ENCODE results near the gene ARHGAP12.

The ARHGAP12 gene

DNA sequence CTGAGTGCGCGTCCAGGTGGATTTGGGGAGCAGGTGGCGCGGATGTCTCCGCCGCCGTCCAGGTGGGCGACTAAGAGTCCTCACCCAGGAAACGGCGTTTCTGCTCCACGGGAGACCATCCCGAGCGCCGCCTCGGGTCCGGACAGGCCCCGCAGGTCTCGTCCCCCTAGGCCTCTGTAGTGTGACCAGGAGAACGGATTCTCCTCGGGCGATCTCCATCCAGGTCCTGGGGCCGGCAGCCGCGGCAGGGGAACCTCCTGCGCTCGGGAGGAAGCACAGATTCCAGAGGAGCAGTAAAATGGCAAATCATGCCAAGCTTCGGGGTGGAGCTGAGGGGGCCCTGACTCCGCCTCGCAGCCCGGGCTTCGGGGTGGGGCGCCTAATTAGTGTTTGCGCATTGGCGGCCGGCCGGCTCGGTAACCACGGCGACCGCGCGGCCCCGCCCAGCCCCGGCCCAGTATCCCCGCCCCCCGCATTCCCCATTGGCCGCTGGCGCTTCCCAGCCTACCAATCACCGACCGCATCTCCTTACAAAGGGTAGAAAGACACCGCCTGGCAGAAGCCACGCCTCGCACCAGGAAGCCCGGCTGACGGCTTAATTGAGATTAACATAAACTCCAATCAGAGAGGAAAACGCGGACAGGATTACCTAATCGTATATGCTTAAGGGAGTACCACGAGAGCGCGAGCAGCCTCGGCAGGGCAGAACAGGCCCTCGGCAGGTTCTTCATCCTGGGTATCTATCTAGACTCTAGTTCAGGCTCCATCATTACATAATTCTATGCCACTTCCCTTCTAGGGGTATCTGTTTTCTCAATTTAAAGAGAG lies 168.6 kb downstream of the ARHGAP12 start (continued):
- TF ChIP-seq ZSCAN23 (tag by site-specific recombination; IDR thresholded peaks at IDR 0.05) (no peak), MEIS1 (CRISPR knock-in tag; IDR thresholded peaks at IDR 0.05; ENCODE audit: borderline replicate concordance) (no peak), ZNF654 (tag by site-specific recombination; IDR thresholded peaks at IDR 0.05; ENCODE audit: low read depth) (no peak), ZNF514 (tag by site-specific recombination; IDR thresholded peaks at IDR 0.05) (no peak), ZNF555 (tag by site-specific recombination; conservative IDR thresholded peaks at IDR 0.05) (no peak), ZNF302 (tag by site-specific recombination; IDR thresholded peaks at IDR 0.05; ENCODE audit: low read depth) (no peak), ZNF600 (tag by site-specific recombination; IDR thresholded peaks at IDR 0.05) (peak; percentile 95), ZNF175 (tag by site-specific recombination; IDR thresholded peaks at IDR 0.05) (no peak), HOXA7 (CRISPR knock-in tag; IDR thresholded peaks at IDR 0.05; ENCODE audit: borderline replicate concordance) (no peak), ZNF24 (tag by site-specific recombination; IDR thresholded peaks at IDR 0.05) (no peak), GFI1B (tag by site-specific recombination; IDR thresholded peaks at IDR 0.05) (0 out of 2 replicates have a peak, but pooled peaks have one; percentile 30), ZNF621 (tag by site-specific recombination; IDR thresholded peaks at IDR 0.05) (no peak), ZNF776 (tag by site-specific recombination; IDR thresholded peaks at IDR 0.05; ENCODE audit: borderline replicate concordance) (no peak), ZNF366 (tag by site-specific recombination; conservative IDR thresholded peaks at IDR 0.05) (no peak), ZNF501 (tag by site-specific recombination; IDR thresholded peaks at IDR 0.05) (peak; percentile 25; the same call in 1 of the 2 replicates), ZNF626 (tag by site-specific recombination; IDR thresholded peaks at IDR 0.05) (no peak)
- TF ChIP-seq, protein P1, sequence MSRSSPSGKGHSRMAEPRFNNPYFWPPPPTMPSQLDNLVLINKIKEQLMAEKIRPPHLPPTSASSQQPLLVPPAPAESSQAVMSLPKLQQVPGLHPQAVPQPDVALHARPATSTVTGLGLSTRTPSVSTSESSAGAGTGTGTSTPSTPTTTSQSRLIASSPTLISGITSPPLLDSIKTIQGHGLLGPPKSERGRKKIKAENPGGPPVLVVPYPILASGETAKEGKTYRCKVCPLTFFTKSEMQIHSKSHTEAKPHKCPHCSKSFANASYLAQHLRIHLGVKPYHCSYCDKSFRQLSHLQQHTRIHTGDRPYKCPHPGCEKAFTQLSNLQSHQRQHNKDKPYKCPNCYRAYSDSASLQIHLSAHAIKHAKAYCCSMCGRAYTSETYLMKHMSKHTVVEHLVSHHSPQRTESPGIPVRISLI (tag by site-specific recombination; IDR thresholded peaks at IDR 0.05), result no peak
- TF ChIP-seq, protein P2, sequence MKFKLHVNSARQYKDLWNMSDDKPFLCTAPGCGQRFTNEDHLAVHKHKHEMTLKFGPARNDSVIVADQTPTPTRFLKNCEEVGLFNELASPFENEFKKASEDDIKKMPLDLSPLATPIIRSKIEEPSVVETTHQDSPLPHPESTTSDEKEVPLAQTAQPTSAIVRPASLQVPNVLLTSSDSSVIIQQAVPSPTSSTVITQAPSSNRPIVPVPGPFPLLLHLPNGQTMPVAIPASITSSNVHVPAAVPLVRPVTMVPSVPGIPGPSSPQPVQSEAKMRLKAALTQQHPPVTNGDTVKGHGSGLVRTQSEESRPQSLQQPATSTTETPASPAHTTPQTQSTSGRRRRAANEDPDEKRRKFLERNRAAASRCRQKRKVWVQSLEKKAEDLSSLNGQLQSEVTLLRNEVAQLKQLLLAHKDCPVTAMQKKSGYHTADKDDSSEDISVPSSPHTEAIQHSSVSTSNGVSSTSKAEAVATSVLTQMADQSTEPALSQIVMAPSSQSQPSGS (tag by site-specific recombination; IDR thresholded peaks at IDR 0.05; ENCODE audit: low read depth), result peak; percentile 79
- TF ChIP-seq, protein P3, sequence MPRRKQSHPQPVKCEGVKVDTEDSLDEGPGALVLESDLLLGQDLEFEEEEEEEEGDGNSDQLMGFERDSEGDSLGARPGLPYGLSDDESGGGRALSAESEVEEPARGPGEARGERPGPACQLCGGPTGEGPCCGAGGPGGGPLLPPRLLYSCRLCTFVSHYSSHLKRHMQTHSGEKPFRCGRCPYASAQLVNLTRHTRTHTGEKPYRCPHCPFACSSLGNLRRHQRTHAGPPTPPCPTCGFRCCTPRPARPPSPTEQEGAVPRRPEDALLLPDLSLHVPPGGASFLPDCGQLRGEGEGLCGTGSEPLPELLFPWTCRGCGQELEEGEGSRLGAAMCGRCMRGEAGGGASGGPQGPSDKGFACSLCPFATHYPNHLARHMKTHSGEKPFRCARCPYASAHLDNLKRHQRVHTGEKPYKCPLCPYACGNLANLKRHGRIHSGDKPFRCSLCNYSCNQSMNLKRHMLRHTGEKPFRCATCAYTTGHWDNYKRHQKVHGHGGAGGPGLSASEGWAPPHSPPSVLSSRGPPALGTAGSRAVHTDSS (tag by site-specific recombination; IDR thresholded peaks at IDR 0.05), result no peak
- TF ChIP-seq, protein P4, sequence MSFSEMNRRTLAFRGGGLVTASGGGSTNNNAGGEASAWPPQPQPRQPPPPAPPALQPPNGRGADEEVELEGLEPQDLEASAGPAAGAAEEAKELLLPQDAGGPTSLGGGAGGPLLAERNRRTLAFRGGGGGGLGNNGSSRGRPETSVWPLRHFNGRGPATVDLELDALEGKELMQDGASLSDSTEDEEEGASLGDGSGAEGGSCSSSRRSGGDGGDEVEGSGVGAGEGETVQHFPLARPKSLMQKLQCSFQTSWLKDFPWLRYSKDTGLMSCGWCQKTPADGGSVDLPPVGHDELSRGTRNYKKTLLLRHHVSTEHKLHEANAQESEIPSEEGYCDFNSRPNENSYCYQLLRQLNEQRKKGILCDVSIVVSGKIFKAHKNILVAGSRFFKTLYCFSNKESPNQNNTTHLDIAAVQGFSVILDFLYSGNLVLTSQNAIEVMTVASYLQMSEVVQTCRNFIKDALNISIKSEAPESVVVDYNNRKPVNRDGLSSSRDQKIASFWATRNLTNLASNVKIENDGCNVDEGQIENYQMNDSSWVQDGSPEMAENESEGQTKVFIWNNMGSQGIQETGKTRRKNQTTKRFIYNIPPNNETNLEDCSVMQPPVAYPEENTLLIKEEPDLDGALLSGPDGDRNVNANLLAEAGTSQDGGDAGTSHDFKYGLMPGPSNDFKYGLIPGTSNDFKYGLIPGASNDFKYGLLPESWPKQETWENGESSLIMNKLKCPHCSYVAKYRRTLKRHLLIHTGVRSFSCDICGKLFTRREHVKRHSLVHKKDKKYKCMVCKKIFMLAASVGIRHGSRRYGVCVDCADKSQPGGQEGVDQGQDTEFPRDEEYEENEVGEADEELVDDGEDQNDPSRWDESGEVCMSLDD (tag by site-specific recombination; IDR thresholded peaks at IDR 0.05), result peak; percentile 58; the same call in 1 of the 2 replicates
- TF ChIP-seq, protein P5, sequence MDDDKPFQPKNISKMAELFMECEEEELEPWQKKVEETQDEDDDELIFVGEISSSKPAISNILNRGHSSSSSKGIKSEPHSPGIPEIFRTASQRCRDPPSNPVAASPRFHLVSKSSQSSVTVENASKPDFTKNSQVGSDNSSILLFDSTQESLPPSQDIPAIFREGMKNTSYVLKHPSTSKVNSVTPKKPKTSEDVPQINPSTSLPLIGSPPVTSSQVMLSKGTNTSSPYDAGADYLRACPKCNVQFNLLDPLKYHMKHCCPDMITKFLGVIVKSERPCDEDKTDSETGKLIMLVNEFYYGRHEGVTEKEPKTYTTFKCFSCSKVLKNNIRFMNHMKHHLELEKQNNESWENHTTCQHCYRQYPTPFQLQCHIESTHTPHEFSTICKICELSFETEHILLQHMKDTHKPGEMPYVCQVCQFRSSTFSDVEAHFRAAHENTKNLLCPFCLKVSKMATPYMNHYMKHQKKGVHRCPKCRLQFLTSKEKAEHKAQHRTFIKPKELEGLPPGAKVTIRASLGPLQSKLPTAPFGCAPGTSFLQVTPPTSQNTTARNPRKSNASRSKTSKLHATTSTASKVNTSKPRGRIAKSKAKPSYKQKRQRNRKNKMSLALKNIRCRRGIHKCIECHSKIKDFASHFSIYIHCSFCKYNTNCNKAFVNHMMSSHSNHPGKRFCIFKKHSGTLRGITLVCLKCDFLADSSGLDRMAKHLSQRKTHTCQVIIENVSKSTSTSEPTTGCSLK (tag by site-specific recombination; IDR thresholded peaks at IDR 0.05), result no peak
- TF ChIP-seq, protein P6, sequence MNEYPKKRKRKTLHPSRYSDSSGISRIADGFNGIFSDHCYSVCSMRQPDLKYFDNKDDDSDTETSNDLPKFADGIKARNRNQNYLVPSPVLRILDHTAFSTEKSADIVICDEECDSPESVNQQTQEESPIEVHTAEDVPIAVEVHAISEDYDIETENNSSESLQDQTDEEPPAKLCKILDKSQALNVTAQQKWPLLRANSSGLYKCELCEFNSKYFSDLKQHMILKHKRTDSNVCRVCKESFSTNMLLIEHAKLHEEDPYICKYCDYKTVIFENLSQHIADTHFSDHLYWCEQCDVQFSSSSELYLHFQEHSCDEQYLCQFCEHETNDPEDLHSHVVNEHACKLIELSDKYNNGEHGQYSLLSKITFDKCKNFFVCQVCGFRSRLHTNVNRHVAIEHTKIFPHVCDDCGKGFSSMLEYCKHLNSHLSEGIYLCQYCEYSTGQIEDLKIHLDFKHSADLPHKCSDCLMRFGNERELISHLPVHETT (tag by site-specific recombination; IDR thresholded peaks at IDR 0.05), result no peak
- TF ChIP-seq, protein P7, sequence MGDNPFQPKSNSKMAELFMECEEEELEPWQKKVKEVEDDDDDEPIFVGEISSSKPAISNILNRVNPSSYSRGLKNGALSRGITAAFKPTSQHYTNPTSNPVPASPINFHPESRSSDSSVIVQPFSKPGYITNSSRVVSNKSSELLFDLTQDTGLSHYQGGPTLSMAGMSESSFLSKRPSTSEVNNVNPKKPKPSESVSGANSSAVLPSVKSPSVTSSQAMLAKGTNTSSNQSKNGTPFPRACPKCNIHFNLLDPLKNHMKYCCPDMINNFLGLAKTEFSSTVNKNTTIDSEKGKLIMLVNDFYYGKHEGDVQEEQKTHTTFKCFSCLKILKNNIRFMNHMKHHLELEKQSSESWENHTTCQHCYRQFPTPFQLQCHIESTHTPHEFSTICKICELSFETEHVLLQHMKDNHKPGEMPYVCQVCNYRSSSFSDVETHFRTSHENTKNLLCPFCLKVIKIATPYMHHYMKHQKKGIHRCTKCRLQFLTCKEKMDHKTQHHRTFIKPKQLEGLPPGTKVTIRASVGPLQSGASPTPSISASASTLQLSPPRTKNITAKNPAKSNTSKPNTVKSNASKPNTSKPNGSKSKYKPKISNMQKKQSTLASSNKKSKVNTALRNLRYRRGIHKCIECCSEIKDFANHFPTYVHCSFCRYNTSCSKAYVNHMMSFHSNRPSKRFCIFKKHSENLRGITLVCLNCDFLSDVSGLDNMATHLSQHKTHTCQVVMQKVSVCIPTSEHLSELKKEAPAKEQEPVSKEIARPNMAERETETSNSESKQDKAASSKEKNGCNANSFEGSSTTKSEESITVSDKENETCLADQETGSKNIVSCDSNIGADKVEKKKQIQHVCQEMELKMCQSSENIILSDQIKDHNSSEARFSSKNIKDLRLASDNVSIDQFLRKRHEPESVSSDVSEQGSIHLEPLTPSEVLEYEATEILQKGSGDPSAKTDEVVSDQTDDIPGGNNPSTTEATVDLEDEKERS (tag by site-specific recombination; IDR thresholded peaks at IDR 0.05), result no peak
